Gastroesophageal sphincter (tissue), 4 donors: ENCODE data around the gene STARD10. TPM values are rescaled to one million over a fixed set of nuclear protein-coding genes. Genes with fewer than 3 reads are reported as not detected.

Experiments
- ATAC-seq: fragments of 150-250 bp; one replicate; pipeline ENCODE4 v1.9.1; 2016; ENCODE audit warnings: mild to moderate bottlenecking, moderate library complexity
- H3K27ac ChIP-seq, 4 donors: fragments of 200-600 bp; sonication (generic) in 3 of 4; 1 replicate in 3 of 4; 2 replicates in 1 of 4; pipeline ENCODE4 v1.5.1; 2016 to 2019
- H3K27me3 ChIP-seq: fragments of 200-600 bp; sonication (generic); one replicate; pipeline ENCODE4 v1.5.1; 2019
- H3K36me3 ChIP-seq, 2 donors: fragments of 200-600 bp; sonication (generic); one replicate each; pipeline ENCODE4 v1.5.1; 2019; ENCODE audit warnings: control low read depth in 1 of 2
- H3K4me1 ChIP-seq, 3 donors: fragments of 200-600 bp; sonication (generic); 1 replicate in 2 of 3; 2 replicates in 1 of 3; pipeline ENCODE4 v1.5.1; 2016 to 2019; ENCODE audit warnings: control low read depth in 2 of 3
- H3K4me3 ChIP-seq, 2 donors: fragments of 200-600 bp; sonication (generic); one replicate each; pipeline ENCODE4 v1.5.1; 2019; ENCODE audit warnings: mild to moderate bottlenecking in 1 of 2, moderate library complexity in 1 of 2
- H3K9me3 ChIP-seq, 3 donors: fragments of 200-600 bp; sonication (generic); one replicate each; pipeline ENCODE4 v1.5.1; 2017 to 2019; ENCODE audit warnings: control low read depth in 2 of 3
- EP300 ChIP-seq: sonication (generic); formaldehyde crosslinking; IDR thresholded peaks from one replicate; pipeline ENCODE4 v1.6.1; 2017; ENCODE audit warnings: antibody characterized with exemption, mild to moderate bottlenecking
- POLR2A ChIP-seq, 2 donors: fragments of 450-650 bp; IDR thresholded peaks; one replicate each; pipeline ENCODE4 v1.6.1; 2017; ENCODE audit warnings: antibody characterized with exemption in 2 of 2, mild to moderate bottlenecking in 2 of 2, moderate library complexity in 1 of 2
- POLR2AphosphoS5 ChIP-seq: sonication (generic); formaldehyde crosslinking; IDR thresholded peaks from one replicate; pipeline ENCODE4 v1.6.1; 2017; ENCODE audit warnings: antibody characterized with exemption
- WGBS, 2 donors: methylation state at CpG; one replicate each; pipeline ENCODE4 v1.1.5; 2018; ENCODE audit warnings: low coverage in 1 of 2; 5-methylcytosine and 5-hydroxymethylcytosine counted together
- total RNA-seq, 4 donors: library from RNA; depleted of rRNA; stranded (reverse); fragments of >200 nt; gene quantifications; one replicate each; pipeline ENCODE4 v1.1.0, GENCODE V29; 2016
- TF ChIP-seq, protein P1 (sequence below), 4 experiments: fragments of 200-600 bp in 2 of 4; fragments of 450-650 bp in 2 of 4; sonication (generic) in 1 of 4; IDR thresholded peaks; one replicate each; pipeline ENCODE4 v1.5.1; 2017 to 2019; ENCODE audit warnings: antibody characterized with exemption in 4 of 4, mild to moderate bottlenecking in 2 of 4, moderate library complexity in 2 of 4

Gene STARD10
- total RNA-seq, 4 donors from 2014 or later = 35.8 to 56.6 (median 45.0) TPM

- peak overlapping the region; percentile 65 to 84 for H3K4me3 ChIP-seq
- TF ChIP-seq EP300 = no peak
- ATAC-seq = no peak
- no peaks in the 10 kb centered on the region for H3K9me3 ChIP-seq
- H3K36me3 ChIP-seq = peaks cover 0 to 11% of the 10 kb centered on the region in 2 donors
- H3K27ac ChIP-seq = peak overlapping the region in 1 of 4 donors; percentile 81
- H3K27me3 ChIP-seq = no peaks in the 10 kb centered on the region
- no CpG with 5 or more reads among the region's 10 CpGs for WGBS, 2 donors
- peaks cover 0 to 57% (median 20%) of the 10 kb centered on the region in 3 donors for H3K4me1 ChIP-seq
Observed at GRCh38 chr11:72780296-72781062, 13.4 kb downstream of the STARD10 start.

DNA sequence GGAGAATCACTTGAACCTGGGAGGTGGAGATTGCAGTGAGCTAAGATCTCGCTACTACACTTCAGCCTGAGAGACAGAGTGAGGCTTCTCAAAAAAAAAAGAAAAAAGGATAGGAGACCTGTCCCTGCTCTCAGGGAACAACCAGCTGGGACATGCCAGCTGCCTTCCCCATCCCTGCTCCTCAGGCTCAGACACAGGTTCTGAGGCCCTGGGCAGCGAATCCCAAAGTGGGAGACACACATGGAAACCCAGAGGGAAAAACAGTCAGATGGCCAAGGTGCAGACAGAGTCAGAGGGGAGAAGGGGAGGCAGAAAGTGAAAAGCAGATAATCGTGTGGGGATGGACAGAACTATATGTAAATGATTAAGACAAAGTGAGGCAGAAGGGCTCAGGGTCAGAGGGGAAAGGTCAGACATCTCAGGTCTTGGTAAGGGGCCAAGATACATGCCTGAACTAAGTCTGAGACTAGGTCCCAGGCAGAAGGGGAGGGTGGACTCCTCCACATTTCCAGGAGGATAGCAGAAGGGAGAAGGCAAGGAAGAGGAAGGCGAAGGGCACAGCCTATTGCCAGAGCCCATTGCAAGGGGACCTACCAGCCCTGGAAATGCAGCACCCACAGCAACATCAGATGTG lies 14.2 kb downstream of the STARD10 start:
- WGBS, 2 donors = 82 to 100% methylated on average over 2 to 3 of the region's 4 CpGs
- H3K27me3 ChIP-seq = no peaks in the 10 kb centered on the region
- ATAC-seq = no peak
- peaks cover 0 to 11% of the 10 kb centered on the region in 2 donors for H3K36me3 ChIP-seq
- no peaks in the 10 kb centered on the region for H3K9me3 ChIP-seq
- TF ChIP-seq EP300 = no peak
- peaks cover 0 to 60% (median 20%) of the 10 kb centered on the region in 3 donors for H3K4me1 ChIP-seq
- peak overlapping the region in 1 of 4 donors; percentile 81 for H3K27ac ChIP-seq
- peak overlapping the region in 1 of 2 donors; percentile 84 for H3K4me3 ChIP-seq

GRCh38 chr11:72778535-72779494 lies 15.0 kb downstream of the STARD10 start:
- ATAC-seq = no peak
- H3K27ac ChIP-seq = no peak overlapping the region
- 100% methylated on average over 2 of the region's 7 CpGs; no CpG with 5 or more reads in 1 of the 2 donors for WGBS, 2 donors
- H3K27me3 ChIP-seq = no peaks in the 10 kb centered on the region
- peaks cover 0 to 11% of the 10 kb centered on the region in 2 donors for H3K36me3 ChIP-seq
- H3K4me1 ChIP-seq = peaks cover 0 to 67% (median 20%) of the 10 kb centered on the region in 3 donors
- no peak overlapping the region for H3K4me3 ChIP-seq
- TF ChIP-seq, protein P1, sequence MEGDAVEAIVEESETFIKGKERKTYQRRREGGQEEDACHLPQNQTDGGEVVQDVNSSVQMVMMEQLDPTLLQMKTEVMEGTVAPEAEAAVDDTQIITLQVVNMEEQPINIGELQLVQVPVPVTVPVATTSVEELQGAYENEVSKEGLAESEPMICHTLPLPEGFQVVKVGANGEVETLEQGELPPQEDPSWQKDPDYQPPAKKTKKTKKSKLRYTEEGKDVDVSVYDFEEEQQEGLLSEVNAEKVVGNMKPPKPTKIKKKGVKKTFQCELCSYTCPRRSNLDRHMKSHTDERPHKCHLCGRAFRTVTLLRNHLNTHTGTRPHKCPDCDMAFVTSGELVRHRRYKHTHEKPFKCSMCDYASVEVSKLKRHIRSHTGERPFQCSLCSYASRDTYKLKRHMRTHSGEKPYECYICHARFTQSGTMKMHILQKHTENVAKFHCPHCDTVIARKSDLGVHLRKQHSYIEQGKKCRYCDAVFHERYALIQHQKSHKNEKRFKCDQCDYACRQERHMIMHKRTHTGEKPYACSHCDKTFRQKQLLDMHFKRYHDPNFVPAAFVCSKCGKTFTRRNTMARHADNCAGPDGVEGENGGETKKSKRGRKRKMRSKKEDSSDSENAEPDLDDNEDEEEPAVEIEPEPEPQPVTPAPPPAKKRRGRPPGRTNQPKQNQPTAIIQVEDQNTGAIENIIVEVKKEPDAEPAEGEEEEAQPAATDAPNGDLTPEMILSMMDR (IDR thresholded peaks at IDR 0.05) = no peak
- TF ChIP-seq POLR2A (IDR thresholded peaks at IDR 0.05) (no peak), POLR2AphosphoS5 (no peak), EP300 (no peak)
- H3K9me3 ChIP-seq = no peaks in the 10 kb centered on the region

- TF ChIP-seq POLR2AphosphoS5 = no peak
- TF ChIP-seq, protein P1 (IDR thresholded peaks at IDR 0.05) = no peak
- no peak for TF ChIP-seq EP300
- no peak for TF ChIP-seq POLR2A (IDR thresholded peaks at IDR 0.05)
- Histone ChIP-seq H3K4me1 (peaks cover 0 to 77% (median 24%) of the 10 kb centered on the region in 3 donors), H3K27me3 (no peaks in the 10 kb centered on the region), H3K9me3 (no peaks in the 10 kb centered on the region), H3K27ac (no peak overlapping the region), H3K36me3 (peaks cover 0 to 11% of the 10 kb centered on the region in 2 donors), H3K4me3 (no peak overlapping the region)
- 80 to 100% methylated on average over 1 of the region's 5 CpGs for WGBS, 2 donors
- no peak for ATAC-seq
Observed at GRCh38 chr11:72777755-72778278, 16.0 kb downstream of the STARD10 start.

- ATAC-seq = no peak
- no CpG with 5 or more reads among the region's 7 CpGs for WGBS, 2 donors
- Histone ChIP-seq H3K36me3 (peaks cover 0 to 13% of the 10 kb centered on the region in 2 donors), H3K27me3 (no peaks in the 10 kb centered on the region), H3K4me3 (no peak overlapping the region), H3K4me1 (peaks cover 0 to 73% (median 20%) of the 10 kb centered on the region in 3 donors), H3K9me3 (no peaks in the 10 kb centered on the region), H3K27ac (no peak overlapping the region)
- TF ChIP-seq, protein P1 (IDR thresholded peaks at IDR 0.05) = no peak
- TF ChIP-seq POLR2A (IDR thresholded peaks at IDR 0.05) (no peak), EP300 (no peak), POLR2AphosphoS5 (no peak)
Observed at GRCh38 chr11:72776844-72777754, 16.7 kb downstream of the STARD10 start.
